IMR-90 (cell line): ENCODE results near the gene CPLX1. TPM values are rescaled to one million over a fixed set of nuclear protein-coding genes. Genes with fewer than 3 reads are reported as not detected.

ENCODE experiments used
- polyA plus RNA-seq, 3 experiments: library from polyadenylated mRNA; depleted of rRNA; stranded (reverse); fragments of >200 nt; gene quantifications; 2 replicates each; pipeline ENCODE4 v1.2.3, GENCODE V29; 2012; ENCODE audit warnings: low replicate concordance in 1 of 3
- total RNA-seq: library from RNA; depleted of rRNA; stranded (reverse); fragments of >200 nt; gene quantifications from 2 replicates; pipeline ENCODE4 v1.2.3, GENCODE V29; 2012
- TF ChIP-seq, protein P1 (sequence below): fragments of 150-350 bp; IDR thresholded peaks from 2 replicates; pipeline ENCODE4 v1.6.1; 2016; ENCODE audit warnings: low read depth, mild to moderate bottlenecking, low read length, moderate library complexity, borderline replicate concordance

The CPLX1 gene
- total and polyA plus RNA-seq, 2 of the 4 experiments (the other 2 are of a cell fraction) = 0.05 TPM; not detected in 1

DNA sequence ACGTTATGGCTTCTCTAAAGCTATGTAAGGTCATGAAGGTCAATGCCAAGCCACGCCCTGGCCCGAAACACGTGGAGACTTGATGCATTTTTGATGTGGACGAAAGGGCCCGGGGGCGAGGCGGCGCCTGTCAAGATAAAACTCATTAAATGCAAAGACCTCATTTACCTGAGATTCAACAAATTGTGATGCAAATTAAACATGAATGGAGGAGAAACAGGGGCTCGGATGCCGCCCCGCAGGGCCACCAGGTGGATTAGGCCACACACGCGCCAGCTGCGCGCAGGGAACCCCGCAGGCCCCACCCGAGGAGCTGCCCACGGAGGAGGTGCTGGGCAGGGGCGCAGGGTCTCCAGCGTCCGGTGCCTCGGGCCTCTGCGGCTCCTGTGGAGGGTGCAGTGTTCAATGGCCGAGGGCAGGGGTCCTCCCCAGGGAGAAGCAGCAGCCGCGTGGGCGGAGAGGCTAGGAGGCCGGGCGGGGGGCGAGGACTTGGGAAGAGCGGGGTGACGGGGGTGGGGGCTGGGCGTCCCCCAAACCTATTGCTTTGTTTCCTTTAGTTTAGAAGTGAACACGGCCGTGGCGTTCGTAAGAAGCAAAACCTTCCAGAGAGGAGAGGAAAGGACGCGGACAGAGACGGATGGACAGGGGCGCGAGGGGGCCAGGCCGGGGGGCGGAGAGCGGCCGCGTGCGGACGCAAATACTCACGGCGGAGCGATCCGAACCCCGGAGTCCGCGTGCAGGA, 40.4 kb downstream of the CPLX1 start (continued):
- TF ChIP-seq, protein P1, sequence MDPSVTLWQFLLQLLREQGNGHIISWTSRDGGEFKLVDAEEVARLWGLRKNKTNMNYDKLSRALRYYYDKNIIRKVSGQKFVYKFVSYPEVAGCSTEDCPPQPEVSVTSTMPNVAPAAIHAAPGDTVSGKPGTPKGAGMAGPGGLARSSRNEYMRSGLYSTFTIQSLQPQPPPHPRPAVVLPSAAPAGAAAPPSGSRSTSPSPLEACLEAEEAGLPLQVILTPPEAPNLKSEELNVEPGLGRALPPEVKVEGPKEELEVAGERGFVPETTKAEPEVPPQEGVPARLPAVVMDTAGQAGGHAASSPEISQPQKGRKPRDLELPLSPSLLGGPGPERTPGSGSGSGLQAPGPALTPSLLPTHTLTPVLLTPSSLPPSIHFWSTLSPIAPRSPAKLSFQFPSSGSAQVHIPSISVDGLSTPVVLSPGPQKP = no peak
